PC-9 (cell line): ENCODE data around the gene NELFA.

ENCODE experiments used
- CTCF ChIP-seq: fragments of 200-600 bp; sonication (generic); conservative IDR thresholded peaks from 2 replicates; pipeline ENCODE4 v1.6.1; 2017; ENCODE audit warnings: mixed run types, antibody characterized with exemption, mild to moderate bottlenecking, moderate library complexity
- EZH2 ChIP-seq: fragments of 200-600 bp; sonication (generic); IDR thresholded peaks from 2 replicates; pipeline ENCODE4 v1.8.0; 2017; ENCODE audit warnings: antibody characterized with exemption, low read depth

GRCh38 chr4:1981251-1982058, 27.3 kb downstream of the NELFA start:
- no peak for TF ChIP-seq CTCF
- TF ChIP-seq EZH2 = no peak
